Measurements from ENCODE around the gene CNPY1. TPM values are rescaled to one million over a fixed set of nuclear protein-coding genes. Genes with fewer than 3 reads are reported as not detected.

Gene CNPY1
- total RNA-seq, 1 donor from 2014 or later: not detected

- no peak for DNase-seq (ENCODE audit: low spot score in 2 of 2, unreplicated experiment in 2 of 2)
- peaks cover 99% of the 10 kb centered on the region for H3K27me3 Mint-ChIP-seq (ENCODE audit: low read depth)
Observed at GRCh38 chr7:155466142-155466813, 80.1 kb downstream of the CNPY1 start.

GRCh38 chr7:155465761-155466141 lies 80.6 kb downstream of the CNPY1 start:
- Mint-ChIP-seq H3K9me3 (no peaks in the 10 kb centered on the region), H3K27ac (no peak overlapping the region), H3K27me3 (ENCODE audit: low read depth) (peaks cover 99% of the 10 kb centered on the region), H3K4me3 (no peak overlapping the region), H3K4me1 (peaks cover 3% of the 10 kb centered on the region), H3K36me3 (no peaks in the 10 kb centered on the region)
- no peak for DNase-seq (ENCODE audit: low spot score in 2 of 2, unreplicated experiment in 2 of 2)
- TF ChIP-seq CTCF (IDR thresholded peaks at IDR 0.05; ENCODE audit: unreplicated experiment): no peak

More at GRCh38 chr7:155466142-155466813, 80.1 kb downstream of the CNPY1 start:
- Mint-ChIP-seq H3K27ac (no peak overlapping the region), H3K4me1 (peaks cover 5% of the 10 kb centered on the region), H3K9me3 (no peaks in the 10 kb centered on the region), H3K4me3 (no peak overlapping the region), H3K36me3 (no peaks in the 10 kb centered on the region)
- no peak for TF ChIP-seq CTCF (IDR thresholded peaks at IDR 0.05; ENCODE audit: unreplicated experiment)

GRCh38 chr7:155464948-155465739 lies 81.2 kb downstream of the CNPY1 start:
- no peak overlapping the region for H3K4me3 Mint-ChIP-seq
- DNase-seq (ENCODE audit: low spot score in 2 of 2, unreplicated experiment in 2 of 2): no peak
- no peaks in the 10 kb centered on the region for H3K36me3 Mint-ChIP-seq
- TF ChIP-seq CTCF (IDR thresholded peaks at IDR 0.05; ENCODE audit: unreplicated experiment): no peak
- no peaks in the 10 kb centered on the region for H3K9me3 Mint-ChIP-seq
- no peak overlapping the region for H3K27ac Mint-ChIP-seq
- peaks cover 99% of the 10 kb centered on the region for H3K27me3 Mint-ChIP-seq (ENCODE audit: low read depth)
- H3K4me1 Mint-ChIP-seq: peaks cover 3% of the 10 kb centered on the region

- no peak for TF ChIP-seq CTCF (IDR thresholded peaks at IDR 0.05; ENCODE audit: unreplicated experiment)
- Mint-ChIP-seq H3K27me3 (ENCODE audit: low read depth) (peaks cover 99% of the 10 kb centered on the region), H3K9me3 (no peaks in the 10 kb centered on the region), H3K4me1 (peaks cover 6% of the 10 kb centered on the region), H3K27ac (no peak overlapping the region), H3K4me3 (no peak overlapping the region), H3K36me3 (no peaks in the 10 kb centered on the region)
- no peak for DNase-seq (ENCODE audit: low spot score in 2 of 2, unreplicated experiment in 2 of 2)
Observed at GRCh38 chr7:155464183-155464582, 82.2 kb downstream of the CNPY1 start.

GRCh38 chr7:155463114-155463811 lies 83.1 kb downstream of the CNPY1 start:
- DNase-seq (ENCODE audit: low spot score in 2 of 2, unreplicated experiment in 2 of 2): no peak
- TF ChIP-seq CTCF (IDR thresholded peaks at IDR 0.05; ENCODE audit: unreplicated experiment): no peak
- no peaks in the 10 kb centered on the region for H3K9me3 Mint-ChIP-seq
- H3K36me3 Mint-ChIP-seq: no peaks in the 10 kb centered on the region
- peaks cover 94% of the 10 kb centered on the region for H3K27me3 Mint-ChIP-seq (ENCODE audit: low read depth)
- no peak overlapping the region for H3K4me3 Mint-ChIP-seq
- H3K27ac Mint-ChIP-seq: no peak overlapping the region
- peaks cover 7% of the 10 kb centered on the region for H3K4me1 Mint-ChIP-seq

Data from mesothelial cell of epicardium (in vitro differentiated cells).